EL (cell line): ENCODE data around the gene LGALS9.
"Not testable (repeated sequence)": the region's sequence is repeated elsewhere in the genome, so short reads cannot be mapped to it uniquely, and the experiment has no call there.

Experiments used
- DNase-seq: peaks from one replicate; pipeline ENCODE4 v3.0.0-alpha.2; 2016

Gene LGALS9

DNA sequence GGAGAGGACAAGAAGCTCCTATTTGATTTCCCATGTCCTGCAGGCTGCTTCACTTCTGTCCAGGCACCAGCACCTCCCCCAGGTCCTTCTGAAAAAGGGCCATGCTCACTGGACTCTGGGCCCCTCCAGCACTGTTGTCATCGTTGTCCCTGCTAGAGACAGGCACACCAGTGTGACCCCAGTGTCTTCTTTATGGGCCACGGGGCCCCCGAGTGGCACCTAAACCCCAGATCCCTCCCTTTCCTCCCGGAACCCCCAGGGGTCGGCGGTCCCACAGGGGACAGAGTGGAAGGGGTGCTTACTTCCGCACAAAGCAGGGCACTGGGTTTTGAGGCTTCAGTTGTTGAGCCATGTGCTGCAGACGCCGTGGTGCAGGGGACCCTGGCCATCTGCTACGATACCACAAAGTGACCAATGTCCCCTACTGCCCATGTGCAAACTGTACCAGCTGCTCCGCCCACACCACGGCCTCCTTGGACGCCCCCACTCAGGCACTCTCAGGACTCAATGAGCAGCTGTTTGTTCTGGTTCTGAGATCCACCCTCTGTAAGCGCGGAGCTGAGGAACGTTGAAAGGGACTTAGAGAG lies 24.6 kb downstream of the LGALS9 start:
- not testable (repeated sequence) for DNase-seq

DNA sequence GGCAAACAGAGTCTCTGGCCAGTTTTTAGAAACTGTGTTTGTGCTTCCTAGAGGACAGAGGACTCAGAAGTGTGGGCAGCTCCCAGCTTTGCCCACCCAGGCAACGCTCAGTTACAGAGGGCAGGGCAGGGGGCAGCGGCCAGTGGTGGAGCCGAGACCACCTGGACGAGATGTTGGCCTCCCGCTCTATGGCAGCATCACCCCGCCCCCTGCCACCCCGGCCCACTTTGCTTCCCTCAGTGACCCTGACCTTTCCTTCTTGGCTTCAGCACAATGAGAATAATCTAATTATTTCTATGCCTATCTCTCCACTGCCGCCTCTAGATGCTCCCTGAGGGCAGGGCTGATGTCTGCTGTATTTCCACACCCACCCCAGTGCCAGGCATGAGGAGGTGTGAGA lies 25.6 kb downstream of the LGALS9 start:
- DNase-seq = not testable (repeated sequence)

DNA sequence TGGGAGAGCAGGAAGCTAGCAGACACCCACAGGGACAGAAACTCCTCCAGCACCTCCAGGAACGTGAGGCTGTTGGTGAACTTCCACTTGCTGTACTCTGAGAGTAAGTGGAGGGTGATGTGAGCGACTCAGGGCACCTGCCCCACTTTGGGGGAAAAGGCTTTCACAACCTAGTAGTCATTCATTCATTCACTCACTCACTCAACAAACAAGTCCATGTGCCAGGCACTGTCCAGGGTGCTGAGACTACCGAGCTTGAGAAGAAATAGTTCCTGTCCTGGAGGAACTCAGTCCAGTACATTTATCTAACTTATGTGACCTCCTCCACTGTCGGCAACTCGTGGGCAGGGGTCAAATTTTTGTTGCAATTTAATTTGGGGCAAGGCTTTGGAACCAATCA lies 26.6 kb downstream of the LGALS9 start:
- no peak for DNase-seq

DNA sequence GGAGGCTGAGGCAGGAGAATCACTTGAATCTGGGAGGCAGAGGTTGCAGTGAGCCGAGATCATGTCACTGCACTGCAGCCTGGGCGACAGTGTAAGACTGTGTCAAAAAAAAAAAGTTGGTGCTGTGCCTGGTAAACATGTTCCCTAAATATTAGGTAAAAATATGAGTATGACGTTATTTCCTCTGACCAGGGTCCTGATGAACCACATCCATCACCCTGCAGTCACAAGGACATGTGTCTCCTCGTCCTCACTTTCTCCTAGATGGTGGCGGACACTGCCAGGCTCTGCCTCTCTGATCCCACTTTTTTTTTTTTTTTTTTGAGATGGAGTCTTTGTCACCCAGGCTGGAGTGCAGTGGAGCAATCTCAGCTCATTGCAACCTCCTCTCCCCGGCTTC lies 28.7 kb downstream of the LGALS9 start:
- DNase-seq = no peak

DNA sequence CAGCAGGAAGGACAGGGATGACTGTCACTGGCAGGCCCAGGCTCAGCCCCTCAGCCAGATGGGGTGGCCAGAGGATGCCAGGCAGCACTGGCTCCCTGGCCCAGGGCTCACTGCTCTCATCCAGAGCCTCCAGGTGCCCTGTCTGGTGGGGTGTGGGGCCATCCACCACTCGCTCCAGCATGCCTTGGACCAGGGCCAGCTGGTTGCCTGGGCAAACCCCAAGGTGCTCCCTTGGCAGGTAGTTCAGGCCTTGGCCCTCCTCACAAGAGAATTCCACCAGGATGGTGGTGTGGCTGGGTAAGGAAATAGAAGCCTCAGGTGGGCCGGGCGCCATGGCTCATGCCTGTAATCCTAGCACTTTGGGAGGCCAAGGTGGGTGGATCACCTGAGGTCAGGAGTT lies 29.4 kb downstream of the LGALS9 start:
- no peak for DNase-seq

DNA sequence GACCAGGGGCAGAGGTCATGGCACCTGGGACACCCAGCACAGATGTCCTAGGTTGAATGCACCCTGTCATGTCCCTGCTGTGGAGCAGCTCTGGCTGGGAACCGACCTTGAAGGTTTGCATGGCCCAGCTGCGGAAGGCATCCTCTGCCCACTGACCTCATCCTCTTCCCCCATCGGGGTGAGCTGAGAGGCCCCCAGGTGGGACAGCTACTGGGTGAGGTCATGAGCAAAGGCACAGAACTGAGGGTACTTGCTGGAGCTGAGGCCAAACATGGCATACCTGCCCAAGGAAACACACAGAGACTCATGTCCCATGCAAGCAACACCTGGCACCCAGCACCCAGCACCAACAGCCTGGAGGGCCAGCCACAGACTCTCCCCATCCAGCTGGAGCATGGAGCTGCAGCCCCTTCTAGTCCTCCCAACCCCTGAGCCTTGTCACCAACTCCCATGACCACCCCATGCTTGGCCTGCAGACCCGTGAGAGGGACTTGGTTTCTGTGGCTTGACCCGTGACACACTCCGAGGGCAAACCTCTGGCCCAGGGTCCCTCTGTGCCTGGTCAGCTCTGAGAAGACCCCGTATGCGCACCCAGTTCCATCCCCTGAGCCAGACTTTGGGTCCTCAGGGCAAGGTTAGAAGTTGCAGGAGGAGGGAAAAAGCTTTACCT lies 33.1 kb downstream of the LGALS9 start:
- DNase-seq = no peak

DNA sequence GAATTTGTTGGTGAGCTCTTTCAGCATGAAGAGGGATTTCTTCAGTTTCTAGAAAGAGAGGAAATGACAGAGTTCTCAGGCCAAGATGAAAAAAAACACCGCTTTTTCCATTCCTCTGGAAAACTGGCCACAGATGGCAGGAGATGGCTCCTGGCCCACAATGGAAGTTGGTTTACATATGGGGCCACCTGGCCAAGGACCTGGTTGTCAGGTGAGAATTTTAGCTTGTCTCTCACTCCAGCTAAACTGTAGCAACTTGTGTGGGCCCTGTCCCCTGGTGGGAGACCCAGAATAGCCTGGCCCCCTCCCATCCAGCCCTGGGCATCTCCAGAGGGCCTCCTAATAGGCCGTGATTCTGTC lies 33.6 kb downstream of the LGALS9 start:
- DNase-seq = no peak

DNA sequence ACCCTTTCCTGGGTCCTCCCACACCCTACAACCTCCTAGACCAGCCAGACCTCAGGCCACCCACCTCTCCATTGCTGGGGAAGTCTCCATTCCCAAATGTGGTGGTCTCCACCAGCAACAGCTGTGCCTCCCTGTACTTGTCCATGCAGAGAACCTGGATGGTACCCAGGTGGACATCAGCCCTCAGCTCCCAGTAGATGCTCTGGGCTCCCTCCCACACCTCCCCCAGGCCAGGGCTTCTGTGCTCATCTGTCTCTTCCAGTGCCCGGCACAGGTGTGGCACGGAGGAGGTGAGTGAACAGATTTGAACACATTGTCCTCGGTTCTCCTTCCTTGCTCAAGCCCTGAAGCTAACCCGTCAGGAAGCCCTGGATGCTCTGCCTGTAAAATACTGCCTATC lies 34.6 kb downstream of the LGALS9 start:
- DNase-seq = no peak

DNA sequence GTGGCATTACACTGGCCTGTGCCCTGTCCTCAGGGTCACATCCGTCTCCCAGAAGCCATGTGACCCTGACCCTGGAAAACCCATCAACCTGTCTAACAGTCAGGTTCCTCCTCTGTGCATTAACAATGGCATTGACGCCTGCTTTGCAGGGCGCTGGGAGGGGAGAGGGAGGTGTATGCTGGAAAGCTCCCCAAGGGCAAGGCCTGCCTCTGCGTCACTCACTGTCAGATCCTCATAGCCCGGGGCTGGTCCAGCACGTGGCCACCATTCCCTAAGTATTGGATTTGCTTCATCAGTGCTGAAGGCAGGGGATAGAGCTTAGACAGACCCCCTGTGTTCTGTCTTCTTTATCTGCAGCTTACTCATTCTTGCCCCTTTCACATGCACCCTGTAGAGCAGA lies 35.3 kb downstream of the LGALS9 start:
- DNase-seq = not testable (repeated sequence)

DNA sequence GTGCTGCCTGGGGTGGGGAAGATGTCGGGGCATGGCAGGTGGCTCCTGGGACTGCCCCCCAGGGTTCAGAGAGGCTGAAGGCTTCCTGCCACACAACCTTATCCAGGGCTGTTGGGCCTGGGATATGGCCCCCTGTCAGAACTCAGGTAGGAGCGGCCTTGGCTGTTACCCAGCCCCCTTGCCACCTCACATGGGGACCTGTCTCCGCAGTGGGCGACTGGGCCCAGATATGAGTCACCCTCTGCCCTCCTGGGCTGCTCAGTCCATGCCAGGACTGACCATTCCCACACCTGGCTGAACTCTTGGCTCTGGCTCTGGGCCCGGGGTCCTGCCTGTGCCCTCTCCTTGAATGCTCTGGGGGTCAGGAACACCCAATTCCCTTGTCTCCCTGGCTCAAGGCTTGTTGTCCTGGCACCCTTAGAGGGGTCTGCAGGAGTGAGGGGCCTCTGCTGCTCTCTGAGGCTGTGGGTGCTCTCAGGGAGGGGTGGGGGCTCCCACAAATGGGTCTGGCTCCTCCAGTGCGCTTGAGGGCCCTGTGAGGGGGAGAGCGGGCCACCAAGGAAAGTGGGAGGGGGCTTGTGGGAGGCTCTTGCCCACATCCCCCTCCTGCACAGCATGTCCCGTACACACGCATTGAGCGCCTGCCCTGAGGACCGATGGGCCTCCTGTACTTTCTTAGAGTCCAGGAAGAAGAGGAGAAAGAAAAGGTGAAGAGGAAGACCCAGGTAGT lies 36.0 kb downstream of the LGALS9 start:
- no peak for DNase-seq

DNA sequence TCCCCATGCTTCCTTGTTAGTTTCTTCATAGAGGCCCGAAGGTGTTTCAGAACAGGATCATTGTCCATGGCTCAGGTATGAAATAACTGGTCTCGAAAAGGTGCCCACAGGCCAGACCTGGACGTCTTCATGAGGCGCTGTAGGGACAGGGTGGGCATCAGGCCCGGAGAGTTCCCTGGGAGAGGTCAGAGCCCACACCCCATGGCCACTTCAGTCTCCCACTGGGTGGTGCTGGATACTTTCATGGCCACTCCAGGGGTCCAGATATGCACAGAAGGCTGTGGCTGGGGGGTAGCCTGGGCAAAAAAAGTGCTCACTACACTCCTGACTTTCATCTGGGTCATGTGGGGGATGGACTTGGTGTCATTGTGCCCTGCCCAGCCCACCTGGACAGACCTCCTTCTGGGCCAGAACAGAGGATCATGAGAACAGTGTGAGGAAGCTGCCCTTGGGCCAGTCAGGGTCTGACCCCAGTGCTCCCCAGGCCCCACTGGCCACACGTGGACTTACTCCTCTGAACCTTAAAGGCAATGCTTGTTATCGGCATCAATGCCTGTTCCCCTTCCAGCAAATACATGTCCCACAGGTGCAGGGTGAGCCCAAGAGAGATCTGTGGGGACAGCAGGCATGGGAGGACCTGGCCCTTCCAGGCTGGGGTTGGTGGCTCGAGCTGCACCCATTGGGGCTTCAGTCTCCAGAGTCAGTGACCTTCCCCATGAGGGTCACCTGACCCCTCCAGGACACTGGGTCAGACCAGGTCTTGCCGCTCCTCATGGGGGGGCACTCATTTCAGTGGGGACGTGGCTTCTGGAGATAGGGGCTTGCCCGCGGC lies 36.9 kb downstream of the LGALS9 start:
- DNase-seq = no peak

DNA sequence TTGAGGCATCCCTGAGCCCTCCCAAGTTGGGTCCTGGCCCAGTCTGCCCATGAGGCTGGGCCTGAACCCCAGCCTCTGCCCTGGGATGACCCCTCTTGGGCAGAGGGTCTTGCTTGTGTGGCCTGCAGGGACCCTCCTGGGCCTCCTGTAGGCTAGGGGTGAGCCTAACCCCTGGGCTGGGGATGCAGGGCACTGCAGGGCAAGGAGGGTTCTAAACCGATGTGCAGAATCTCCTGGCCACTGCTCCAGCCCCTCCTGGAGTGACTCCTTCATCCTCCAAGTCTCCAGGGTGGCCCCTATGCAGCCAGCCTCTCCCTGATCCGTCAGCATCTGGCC lies 37.5 kb downstream of the LGALS9 start:
- DNase-seq = no peak

DNA sequence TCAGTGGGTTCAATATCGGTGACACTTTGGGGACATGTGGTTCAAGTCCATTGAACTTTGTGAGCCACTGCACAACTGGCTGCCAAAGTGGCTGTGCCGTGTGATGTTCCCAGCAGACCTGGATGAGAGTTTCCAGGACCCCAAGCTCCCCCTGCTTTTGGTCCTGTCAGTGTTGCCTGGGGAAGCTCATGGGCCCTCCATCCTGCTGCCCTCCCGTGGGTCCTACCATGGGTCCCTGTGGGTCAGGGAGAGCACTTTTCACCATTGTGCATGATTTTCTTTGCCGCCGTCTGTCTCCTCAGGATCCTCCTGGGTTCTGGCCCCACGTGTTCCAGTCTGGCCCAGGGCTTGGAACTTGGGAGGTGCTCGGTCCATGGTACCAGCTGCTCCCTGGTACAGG lies 38.1 kb downstream of the LGALS9 start:
- no peak for DNase-seq

DNA sequence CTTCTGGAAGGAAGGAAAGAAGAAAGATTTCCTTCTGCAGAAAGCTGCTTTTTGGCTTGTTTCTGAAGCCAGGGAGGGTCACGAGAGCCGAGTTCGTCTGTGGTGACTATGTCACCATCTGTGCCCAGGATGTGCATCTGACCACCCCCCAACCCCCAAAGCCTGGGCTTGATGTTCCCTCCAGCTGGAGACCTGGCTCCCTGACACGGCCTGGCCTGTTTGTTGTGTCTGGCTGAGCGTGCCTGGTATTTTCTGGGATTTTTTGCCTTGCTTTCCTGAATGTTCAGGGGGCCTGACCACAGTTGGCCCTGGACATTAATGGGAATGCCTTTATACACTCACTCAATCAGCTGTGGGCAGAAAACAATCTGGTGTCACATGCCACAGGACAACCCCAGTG lies 38.9 kb downstream of the LGALS9 start:
- DNase-seq = no peak

DNA sequence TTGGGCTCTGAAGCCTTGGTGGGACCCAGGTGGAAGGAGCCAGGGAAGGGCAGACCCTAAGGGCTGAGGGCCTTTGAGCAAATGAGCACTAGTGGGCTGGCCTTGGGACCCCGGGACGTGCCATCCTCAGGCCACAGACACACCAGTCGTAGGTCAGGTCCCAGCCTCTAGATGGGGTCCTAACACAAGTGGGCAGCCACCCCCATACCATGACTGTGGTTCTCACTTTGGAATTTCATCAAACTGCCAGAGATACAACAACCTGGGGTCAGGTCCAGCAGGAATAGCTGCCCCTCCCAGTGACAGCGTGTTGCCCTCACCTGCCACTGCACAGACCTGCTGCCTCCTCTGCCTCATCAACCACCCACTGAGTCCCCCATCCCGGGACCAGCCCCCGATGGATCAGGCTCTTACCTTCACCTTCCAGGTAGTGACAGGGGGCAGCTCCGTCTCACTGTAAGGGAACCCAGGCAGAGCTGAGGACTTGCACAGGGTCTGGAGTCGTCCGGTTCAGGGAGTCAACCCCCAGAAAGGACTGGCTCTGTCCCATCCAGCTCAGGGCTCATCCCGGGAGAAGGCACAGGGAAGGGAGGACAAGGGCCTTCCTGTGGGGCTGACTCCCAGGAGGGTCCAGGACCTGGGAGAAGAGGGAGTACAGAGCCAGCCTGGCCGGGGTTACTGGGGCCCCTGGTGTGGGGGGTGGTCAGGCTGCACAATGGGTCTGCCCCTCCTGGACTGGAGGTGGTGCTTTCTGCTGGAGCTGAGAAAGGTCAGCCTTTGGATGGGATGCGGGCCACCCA lies 40.0 kb downstream of the LGALS9 start:
- no peak for DNase-seq

DNA sequence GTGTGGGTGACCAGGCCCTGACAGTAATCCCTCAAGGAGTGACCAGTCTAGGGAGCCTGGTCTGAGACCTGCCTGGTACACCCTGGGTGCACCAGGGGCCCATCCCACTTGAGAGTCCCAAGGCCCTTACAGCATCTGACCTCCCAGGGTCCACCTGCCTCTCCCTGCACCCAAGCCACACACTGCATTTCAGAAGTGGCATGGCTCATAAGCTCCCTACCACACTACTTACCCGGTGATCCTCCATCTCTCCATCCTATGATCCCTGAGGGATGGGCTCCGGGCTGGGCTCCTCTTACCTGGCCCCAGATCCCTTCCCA lies 40.6 kb downstream of the LGALS9 start:
- DNase-seq = no peak

DNA sequence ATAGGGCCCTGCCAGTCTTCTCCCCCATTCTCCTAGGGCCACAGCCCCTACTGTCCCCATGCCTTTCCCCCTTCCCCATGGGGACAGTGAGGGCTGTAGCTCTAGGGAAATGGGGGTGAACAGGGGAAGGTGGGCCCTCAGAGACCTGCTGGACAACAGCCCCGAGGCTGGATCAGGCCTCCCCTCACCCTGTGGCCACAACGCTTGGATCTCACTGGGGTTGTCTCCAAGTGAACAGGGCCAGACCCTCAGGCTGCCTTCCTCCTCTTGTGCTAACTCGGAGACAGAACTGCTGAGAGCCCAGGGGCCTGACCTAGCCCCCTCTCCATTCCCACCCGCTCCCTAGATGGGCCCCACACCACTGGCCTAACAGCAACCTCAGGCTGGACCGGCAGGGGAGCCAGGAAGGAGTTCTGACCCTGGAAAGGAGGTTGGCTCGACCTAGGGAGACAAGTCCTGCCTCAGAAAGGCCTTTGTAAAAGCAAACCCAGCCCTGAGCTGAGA lies 41.0 kb downstream of the LGALS9 start:
- DNase-seq = not testable (repeated sequence)

DNA sequence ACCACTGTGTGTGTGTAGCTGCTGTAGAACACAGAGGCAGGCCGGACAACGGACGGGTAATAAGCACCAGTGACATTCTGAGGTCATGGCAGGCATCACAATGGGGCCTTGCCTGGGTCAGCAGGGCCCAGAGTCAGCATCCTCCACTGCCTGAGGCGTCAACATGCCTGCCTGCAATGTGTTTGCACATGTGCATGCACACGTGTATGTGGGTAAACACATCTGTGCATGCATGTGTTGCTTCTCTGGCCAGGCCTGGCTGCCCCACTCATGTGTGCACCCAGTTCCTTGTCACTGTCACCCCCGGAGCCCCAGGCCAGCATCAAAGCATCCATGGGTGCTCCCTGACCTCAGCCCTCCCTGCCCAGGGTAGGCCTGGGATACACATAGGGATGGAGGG lies 43.3 kb downstream of the LGALS9 start:
- DNase-seq = no peak

DNA sequence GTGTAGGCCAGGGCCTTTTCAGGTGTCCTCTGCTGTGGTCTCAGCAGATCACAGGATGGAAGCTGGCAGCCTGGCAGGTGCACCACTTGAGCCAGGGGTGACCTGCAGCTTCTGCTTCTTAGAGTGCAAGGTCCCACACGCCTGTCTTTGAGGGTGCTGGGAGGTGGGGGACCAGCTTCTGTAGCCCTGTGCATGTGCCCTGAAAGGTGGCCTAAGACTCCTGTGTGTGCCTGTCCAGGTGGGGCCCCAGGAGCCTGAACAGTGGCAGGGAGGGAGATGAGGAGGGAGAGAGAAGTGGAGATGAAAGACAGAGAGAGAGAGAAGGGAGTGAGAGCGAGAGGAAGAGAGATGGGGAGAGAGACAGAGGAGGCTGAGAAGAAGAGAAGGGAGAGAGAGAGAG lies 46.2 kb downstream of the LGALS9 start:
- DNase-seq = no peak

DNA sequence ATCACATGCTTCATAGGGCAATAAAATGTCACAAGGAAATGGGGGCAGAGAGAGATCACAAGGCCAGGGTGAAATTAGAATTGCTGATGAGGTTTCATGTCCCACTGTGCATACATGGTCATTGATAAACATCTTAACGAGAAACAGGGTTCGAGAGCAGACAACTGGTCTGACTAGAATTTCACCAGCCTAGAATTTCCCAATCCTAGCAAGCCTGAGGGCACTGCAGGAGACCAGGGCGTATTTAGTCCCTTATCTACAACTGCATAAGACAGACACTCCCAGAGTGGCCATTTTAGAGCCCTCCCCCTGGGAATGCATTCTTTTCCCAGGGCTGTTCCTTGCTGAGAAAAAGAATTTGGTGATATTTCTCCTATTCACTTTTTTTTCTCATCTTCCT lies 55.3 kb downstream of the LGALS9 start:
- not testable (repeated sequence) for DNase-seq

DNA sequence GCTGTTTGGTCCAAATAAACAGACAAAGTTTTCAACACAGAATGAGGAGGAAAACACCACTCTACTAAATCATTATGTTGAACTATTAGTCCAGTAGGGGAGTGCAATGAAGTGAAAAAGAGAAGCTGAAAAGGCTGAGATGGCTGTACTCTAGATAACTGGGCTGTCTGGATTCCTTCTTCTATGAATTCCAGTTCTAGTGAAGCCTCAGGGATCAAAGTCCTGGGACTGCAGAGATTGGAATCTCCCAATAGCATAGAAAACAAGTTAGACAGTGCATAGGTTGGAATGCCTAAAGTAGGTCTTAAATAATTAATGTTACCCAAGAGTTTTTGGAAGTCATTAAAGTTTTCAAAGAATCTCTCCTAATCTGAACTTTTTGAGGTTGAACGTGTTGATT lies 59.9 kb downstream of the LGALS9 start:
- DNase-seq = no peak

DNA sequence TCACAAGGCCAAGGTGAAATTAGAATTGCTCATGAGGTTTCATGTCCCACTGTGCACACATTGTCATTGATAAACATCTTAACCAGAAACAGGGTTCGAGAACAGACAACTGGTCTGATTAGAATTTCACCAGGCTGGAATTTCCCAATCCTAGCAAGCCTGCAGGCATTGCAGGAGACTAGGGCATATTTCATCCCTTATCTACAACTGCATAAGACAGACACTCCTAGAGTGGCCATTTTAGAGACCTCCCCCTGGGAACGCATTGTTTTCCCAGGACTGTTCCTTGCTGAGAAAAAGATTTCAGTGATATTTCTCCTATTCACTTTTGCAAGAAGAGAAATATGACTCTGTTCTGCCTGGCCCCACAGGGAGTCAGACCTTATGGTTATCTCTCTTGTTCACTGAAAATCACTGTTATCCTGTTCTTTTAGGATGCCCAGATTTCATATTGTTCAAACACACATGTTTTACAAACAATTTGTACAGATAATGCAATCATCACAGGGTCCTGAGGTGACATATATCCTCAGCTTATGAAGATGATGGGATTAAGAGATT lies 64.3 kb downstream of the LGALS9 start:
- DNase-seq = not testable (repeated sequence)
